Transverse colon (tissue), 4 donors: ENCODE results near the gene PDE7B. TPM values are rescaled to one million over a fixed set of nuclear protein-coding genes. Genes with fewer than 3 reads are reported as not detected.
A peak's percentile ranks its signal among the peaks of the same experiment; 100 is the strongest.

Source experiments
- DNase-seq: peaks from one replicate; pipeline ENCODE4 v3.0.0-alpha.2; 2019
- H3K27ac ChIP-seq, 4 donors: fragments of 200-600 bp; sonication (generic); 2 replicates each; pipeline ENCODE4 v1.5.1; 2016 to 2018; ENCODE audit warnings: inconsistent platforms in 4 of 4
- H3K27me3 ChIP-seq: fragments of 200-600 bp; sonication (generic); 2 replicates; pipeline ENCODE4 v1.5.1; 2017; ENCODE audit warnings: inconsistent platforms
- H3K36me3 ChIP-seq, 4 donors: fragments of 200-600 bp; sonication (generic); 2 replicates each; pipeline ENCODE4 v1.5.1; 2017 to 2019; ENCODE audit warnings: inconsistent platforms in 4 of 4
- H3K4me1 ChIP-seq, 4 donors: fragments of 200-600 bp; sonication (generic); 2 replicates each; pipeline ENCODE4 v1.5.1; 2017 to 2020; ENCODE audit warnings: inconsistent platforms in 4 of 4
- H3K4me3 ChIP-seq, 4 donors: fragments of 200-600 bp; sonication (generic); 1 replicate in 1 of 4; 2 replicates in 3 of 4; pipeline versions ENCODE4 v1.5.1 to v1.6.1; 2017 to 2019; ENCODE audit warnings: inconsistent platforms in 4 of 4
- H3K9me3 ChIP-seq, 2 donors: fragments of 200-600 bp; sonication (generic); 2 replicates each; pipeline ENCODE4 v1.5.1; 2017 to 2019; ENCODE audit warnings: inconsistent platforms in 2 of 2
- CTCF ChIP-seq, 5 experiments: fragments of 200-600 bp in 3 of 5; fragments of 450-650 bp in 2 of 5; sonication (generic) in 3 of 5; IDR thresholded peaks; 1 replicate in 2 of 5; 2 replicates in 3 of 5; pipeline ENCODE4 v1.5.1; 2016 to 2017; ENCODE audit warnings: antibody characterized with exemption in 5 of 5, inconsistent platforms in 3 of 5, mild to moderate bottlenecking in 2 of 5, moderate library complexity in 1 of 5
- EP300 ChIP-seq: sonication (generic); formaldehyde crosslinking; IDR thresholded peaks from one replicate; pipeline ENCODE4 v1.6.1; 2017; ENCODE audit warnings: antibody characterized with exemption, low read depth
- POLR2A ChIP-seq: fragments of 450-650 bp; IDR thresholded peaks from one replicate; pipeline ENCODE4 v1.6.1; 2016; ENCODE audit warnings: antibody characterized with exemption, mild to moderate bottlenecking, moderate library complexity
- POLR2AphosphoS5 ChIP-seq, 3 donors: sonication (generic); formaldehyde crosslinking; IDR thresholded peaks; one replicate each; pipeline ENCODE4 v1.6.1; 2016; ENCODE audit warnings: antibody characterized with exemption in 3 of 3
- WGBS, 2 donors: methylation state at CpG; one replicate each; pipeline ENCODE4 v1.1.5; 2018; ENCODE audit warnings: low coverage in 1 of 2; 5-methylcytosine and 5-hydroxymethylcytosine counted together
- in situ Hi-C, 4 donors: fragments of 200-750 bp; cut with MboI; loops; one replicate each; pipeline versions ENCODE4 v1.15.0 to v1.15.1; 2017; ENCODE audit warnings: low sequenced_read_pairs in 3 of 4, low pct_ligation_motif_present in 1 of 4, low pct_unique_long_range_greater_than_20kb in 1 of 4
- intact Hi-C: fragments of 100-400 bp; cut with DNase I; formaldehyde crosslinking; loops from one replicate; pipeline ENCODE4 v1.15.1; 2023; ENCODE audit warnings: low total_unique reads
- total RNA-seq, 4 donors: library from RNA; depleted of rRNA; stranded (reverse); fragments of >200 nt; gene quantifications; one replicate each; pipeline ENCODE4 v1.1.0, GENCODE V29; 2016

The PDE7B gene
- total RNA-seq, 4 donors from 2014 or later = 0.40 to 2.2 (median 1.4) TPM

GRCh38 chr6:136036601-136037000 lies 185.1 kb downstream of the PDE7B start:
- intact Hi-C loops = no loop called here
- Histone ChIP-seq H3K36me3 (no peaks in the 10 kb centered on the region), H3K9me3 (no peaks in the 10 kb centered on the region), H3K27me3 (no peaks in the 10 kb centered on the region), H3K4me1 (peaks cover 0 to 4% (median 2%) of the 10 kb centered on the region in 4 donors), H3K27ac (peak overlapping the region; percentile 57 to 71 (median 68)), H3K4me3 (no peak overlapping the region)
- 68 to 79% methylated on average over 3 to 4 of the region's 4 CpGs for WGBS, 2 donors
- in situ Hi-C loops = no loop called here
- no peak for TF ChIP-seq POLR2A
- no peak for TF ChIP-seq POLR2AphosphoS5 (IDR thresholded peaks at IDR 0.05)
- TF ChIP-seq EP300 = no peak
- no peak for TF ChIP-seq CTCF (IDR thresholded peaks at IDR 0.05)
- DNase-seq = no peak

- no peaks in the 10 kb centered on the region for H3K36me3 ChIP-seq
Measured at GRCh38 chr6:136037242-136037875, 185.9 kb downstream of the PDE7B start.

GRCh38 chr6:136037876-136038460 lies 186.5 kb downstream of the PDE7B start:
- 45 to 76% methylated on average over 3 to 12 of the region's 13 CpGs for WGBS, 2 donors
- intact Hi-C loops (no loop called here), in situ Hi-C loops (no loop called here)
- DNase-seq = no peak
- Histone ChIP-seq H3K4me1 (peaks cover 0 to 4% (median 2%) of the 10 kb centered on the region in 4 donors), H3K9me3 (no peaks in the 10 kb centered on the region), H3K27me3 (no peaks in the 10 kb centered on the region), H3K36me3 (no peaks in the 10 kb centered on the region), H3K27ac (peak overlapping the region; percentile 57 to 71 (median 68)), H3K4me3 (peak overlapping the region in 3 of 4 donors; percentile 2 to 14 (median 6))
- TF ChIP-seq CTCF (IDR thresholded peaks at IDR 0.05) (no peak), POLR2AphosphoS5 (IDR thresholded peaks at IDR 0.05) (no peak), POLR2A (no peak), EP300 (no peak)

More at GRCh38 chr6:136037242-136037875, 185.9 kb downstream of the PDE7B start:
- H3K4me1 ChIP-seq = peaks cover 0 to 4% (median 2%) of the 10 kb centered on the region in 4 donors
- intact Hi-C loops = no loop called here
- WGBS, 2 donors = 67 to 70% methylated on average over 2 to 8 of the region's 8 CpGs
- no peak for TF ChIP-seq CTCF (IDR thresholded peaks at IDR 0.05)
- no peak for TF ChIP-seq EP300
- TF ChIP-seq POLR2A = no peak
- TF ChIP-seq POLR2AphosphoS5 (IDR thresholded peaks at IDR 0.05) = no peak
- in situ Hi-C loops = no loop called here
- DNase-seq = no peak
- no peaks in the 10 kb centered on the region for H3K9me3 ChIP-seq
- no peak overlapping the region for H3K4me3 ChIP-seq
- H3K27me3 ChIP-seq = no peaks in the 10 kb centered on the region
- H3K27ac ChIP-seq = peak overlapping the region; percentile 57 to 71 (median 68)

- in situ Hi-C loops (no loop called here), intact Hi-C loops (no loop called here)
- Histone ChIP-seq H3K27ac (peak overlapping the region; percentile 57 to 71 (median 68)), H3K9me3 (no peaks in the 10 kb centered on the region), H3K27me3 (no peaks in the 10 kb centered on the region), H3K4me3 (peak overlapping the region in 3 of 4 donors; percentile 2 to 14 (median 6)), H3K4me1 (peaks cover 0 to 4% (median 2%) of the 10 kb centered on the region in 4 donors), H3K36me3 (no peaks in the 10 kb centered on the region)
- TF ChIP-seq POLR2A (no peak), EP300 (no peak), POLR2AphosphoS5 (IDR thresholded peaks at IDR 0.05) (no peak), CTCF (IDR thresholded peaks at IDR 0.05) (no peak)
- DNase-seq = no peak
Measured at GRCh38 chr6:136038531-136038930, 187.0 kb downstream of the PDE7B start.
